IMR-90 (cell line): ENCODE results near the gene VWA8. TPM values are rescaled to one million over a fixed set of nuclear protein-coding genes. Genes with fewer than 3 reads are reported as not detected.

Experiments
- ATAC-seq: fragments of 200-7000 bp; cut with Tn5 transposase; 2 replicates; pipeline ENCODE4 v1.9.1; 2020; ENCODE audit warnings: low read depth, mild to moderate bottlenecking, moderate library complexity
- BruUV-seq: library from RNA; stranded (reverse); fragments of 400-500 nt; replicated peaks from 2 replicates; lab custom pipeline; 2021; lab: Mats Ljungman, UMichigan
- CTCF ChIA-PET: fragments of 300-600 bp; formaldehyde crosslinking; extraction: SDS; loops from one replicate; lab custom pipeline; 2021; ENCODE audit warnings: antibody characterized with exemption; lab: Yijun Ruan, JAX
- POLR2A ChIA-PET: fragments of 300-600 bp; sonication (Branson Sonifier 250); formaldehyde crosslinking; loops from one replicate; lab custom pipeline; 2022; ENCODE audit warnings: antibody characterized with exemption; ENCODE audit not compliant: unreplicated experiment; lab: Charles Lee
- DNase-seq: peaks from one replicate; pipeline ENCODE4 v3.0.0; 2013
- H2AFZ ChIP-seq: replicated peaks from 2 replicates; pipeline ENCODE3; 2013; ENCODE audit warnings: low read length, mild to moderate bottlenecking; ENCODE audit not compliant: poor library complexity
- H2AK5ac ChIP-seq: 2 replicates; pipeline ENCODE4 v1.6.1; 2013; ENCODE audit warnings: low read depth, low read length, inconsistent platforms
- H2AK9ac ChIP-seq: replicated peaks from 2 replicates; pipeline ENCODE3; 2013; ENCODE audit warnings: mild to moderate bottlenecking, low read depth, low read length, moderate library complexity; ENCODE audit not compliant: poor library complexity
- H2BK120ac ChIP-seq: 2 replicates; pipeline ENCODE4 v1.6.1; 2013; ENCODE audit warnings: low read depth, low read length, inconsistent platforms
- H2BK15ac ChIP-seq: 3 replicates; pipeline ENCODE4 v1.6.1; 2013; ENCODE audit warnings: low read depth, low read length, inconsistent platforms
- H2BK20ac ChIP-seq: 2 replicates; pipeline ENCODE4 v1.6.1; 2013; ENCODE audit warnings: low read depth, mild to moderate bottlenecking, inconsistent platforms, low read length, moderate library complexity
- H2BK5ac ChIP-seq: 2 replicates; pipeline ENCODE4 v1.6.1; 2013; ENCODE audit warnings: mild to moderate bottlenecking, low read depth, low read length, inconsistent platforms; ENCODE audit not compliant: poor library complexity, severe bottlenecking
- H3K14ac ChIP-seq: replicated peaks from 2 replicates; pipeline ENCODE4 v1.6.1; 2013; ENCODE audit warnings: low read depth, low read length, inconsistent platforms
- H3K18ac ChIP-seq: 2 replicates; pipeline ENCODE4 v1.6.1; 2013; ENCODE audit warnings: low read depth, low read length, control low read depth
- H3K23ac ChIP-seq: 2 replicates; pipeline ENCODE4 v1.6.1; 2013; ENCODE audit warnings: low read depth, low read length, inconsistent platforms
- H3K27ac ChIP-seq: 2 replicates; pipeline ENCODE4 v1.5.1; 2013; ENCODE audit warnings: mild to moderate bottlenecking, control low read depth, low read length; ENCODE audit not compliant: insufficient read depth
- H3K27me3 ChIP-seq: 2 replicates; pipeline ENCODE4 v1.6.1; 2013; ENCODE audit warnings: low read length; ENCODE audit not compliant: control insufficient read depth, insufficient read depth
- H3K36me3 ChIP-seq: 2 replicates; pipeline ENCODE4 v1.6.1; 2013; ENCODE audit warnings: low read length, mixed read lengths; ENCODE audit not compliant: control insufficient read depth, insufficient read depth
- H3K4ac ChIP-seq: 2 replicates; pipeline ENCODE4 v1.6.1; 2013; ENCODE audit warnings: low read depth, low read length, inconsistent platforms
- H3K4me1 ChIP-seq: 2 replicates; pipeline ENCODE4 v1.6.1; 2013; ENCODE audit warnings: low read length, mixed read lengths; ENCODE audit not compliant: control insufficient read depth, insufficient read depth
- H3K4me2 ChIP-seq: 2 replicates; pipeline ENCODE4 v1.6.1; 2013; ENCODE audit warnings: low read depth, mild to moderate bottlenecking, control low read depth, low read length, moderate library complexity
- H3K4me3 ChIP-seq: 2 replicates; pipeline ENCODE4 v1.5.1; 2013; ENCODE audit warnings: low read depth, mild to moderate bottlenecking, control low read depth, low read length, moderate library complexity; ENCODE audit not compliant: insufficient read depth
- H3K56ac ChIP-seq: 2 replicates; pipeline ENCODE4 v1.6.1; 2013; ENCODE audit warnings: low read length, inconsistent platforms; ENCODE audit not compliant: insufficient read depth; ENCODE audit errors: extremely low read depth
- H3K79me1 ChIP-seq, 2 experiments: 2 replicates each; pipeline ENCODE4 v1.6.1; 2013; ENCODE audit warnings: low read length in 2 of 2, inconsistent platforms in 1 of 2, low read depth in 1 of 2
- H3K9ac ChIP-seq: 2 replicates; pipeline ENCODE4 v1.6.1; 2013; ENCODE audit warnings: low read depth, low read length, control low read depth
- H3K9me1 ChIP-seq: 2 replicates; pipeline ENCODE4 v1.6.1; 2013; ENCODE audit warnings: low read length, inconsistent platforms; ENCODE audit not compliant: insufficient read depth
- H3K9me3 ChIP-seq: 2 replicates; pipeline ENCODE4 v1.6.1; 2013; ENCODE audit warnings: low read length; ENCODE audit not compliant: control insufficient read depth, insufficient read depth
- H4K20me1 ChIP-seq: 2 replicates; pipeline ENCODE4 v1.6.1; 2013; ENCODE audit warnings: low read length, inconsistent platforms; ENCODE audit not compliant: insufficient read depth
- H4K5ac ChIP-seq: 2 replicates; pipeline ENCODE4 v1.6.1; 2013; ENCODE audit warnings: mild to moderate bottlenecking, low read depth, low read length, control low read depth
- H4K8ac ChIP-seq, 2 experiments: 2 replicates each; pipeline ENCODE4 v1.6.1; 2013; ENCODE audit warnings: low read depth in 2 of 2, low read length in 2 of 2, control low read depth in 1 of 2, inconsistent platforms in 1 of 2
- H4K91ac ChIP-seq: 2 replicates; pipeline ENCODE4 v1.6.1; 2013; ENCODE audit warnings: low read depth, low read length, inconsistent platforms; ENCODE audit not compliant: insufficient read depth
- BHLHE40 ChIP-seq: fragments of 150-350 bp; IDR thresholded peaks from 2 replicates; pipeline ENCODE4 v1.6.1; 2016; ENCODE audit warnings: mild to moderate bottlenecking, low read depth, low read length
- CEBPB ChIP-seq: IDR thresholded peaks from 2 replicates; pipeline ENCODE4 v1.6.1; 2012; ENCODE audit warnings: low read depth, low read length, improper control_type of control experiment
- CHD1 ChIP-seq: IDR thresholded peaks from 2 replicates; pipeline ENCODE4 v1.6.1; 2012; ENCODE audit warnings: low read depth, low read length, improper control_type of control experiment
- CTCF ChIP-seq: conservative IDR thresholded peaks from 2 replicates; pipeline ENCODE4 v1.5.1; 2012; ENCODE audit warnings: mild to moderate bottlenecking, low read depth, low read length, improper control_type of control experiment
- ELK1 ChIP-seq: fragments of 150-350 bp; IDR thresholded peaks from 2 replicates; pipeline ENCODE4 v1.6.1; 2016; ENCODE audit warnings: low read depth, mild to moderate bottlenecking, low read length, moderate library complexity, borderline replicate concordance
- FOS ChIP-seq: fragments of 150-350 bp; IDR thresholded peaks from 2 replicates; pipeline ENCODE4 v1.6.1; 2016; ENCODE audit warnings: low read depth, low read length
- MAZ ChIP-seq: IDR thresholded peaks from 2 replicates; pipeline ENCODE4 v1.6.1; 2012; ENCODE audit warnings: low read depth, mild to moderate bottlenecking, low read length, improper control_type of control experiment, moderate library complexity, borderline replicate concordance
- MXI1 ChIP-seq: IDR thresholded peaks from 2 replicates; pipeline ENCODE4 v1.6.1; 2012; ENCODE audit warnings: low read depth, mild to moderate bottlenecking, low read length, moderate library complexity, borderline replicate concordance
- POLR2A ChIP-seq: IDR thresholded peaks from 2 replicates; pipeline ENCODE4 v1.6.1; 2012; ENCODE audit warnings: mild to moderate bottlenecking, low read depth, low read length
- RAD21 ChIP-seq: IDR thresholded peaks from 2 replicates; pipeline ENCODE4 v1.6.1; 2012; ENCODE audit warnings: low read length, improper control_type of control experiment
- RCOR1 ChIP-seq: IDR thresholded peaks from 2 replicates; pipeline ENCODE4 v1.6.1; 2012; ENCODE audit warnings: mild to moderate bottlenecking, low read length, improper control_type of control experiment; ENCODE audit not compliant: insufficient replicate concordance
- RFX5 ChIP-seq: IDR thresholded peaks from 2 replicates; pipeline ENCODE4 v1.8.0; 2012; ENCODE audit warnings: low read depth, mild to moderate bottlenecking, low read length, moderate library complexity
- SMC3 ChIP-seq: fragments of 150-350 bp; IDR thresholded peaks from 2 replicates; pipeline ENCODE4 v1.6.1; 2016; ENCODE audit warnings: low read depth, mild to moderate bottlenecking, antibody characterized with exemption, low read length, moderate library complexity
- WGBS, 2 experiments: methylation state at CpG; one replicate each; pipeline versions ENCODE4 v1.1.5 to v1.1.7; 2013; ENCODE audit warnings: missing lambda C conversion rate in 2 of 2; ENCODE audit not compliant: insufficient read length in 1 of 2; ENCODE audit errors: extremely low coverage in 2 of 2; 5-methylcytosine and 5-hydroxymethylcytosine counted together
- dilution Hi-C: fragments of 300-500 bp; cut with HindIII; formaldehyde crosslinking; loops from one replicate; pipeline ENCODE4 v1.14.3; 2018; ENCODE audit warnings: low sequenced_read_pairs; ENCODE audit not compliant: unreplicated experiment
- in situ Hi-C: fragments of 300-500 bp; cut with MboI; formaldehyde crosslinking; loops from 3 replicates; pipeline ENCODE4 v1.14.3; 2019; ENCODE audit warnings: low sequenced_read_pairs, inconsistent platforms, mixed read lengths
- intact Hi-C: fragments of 100-400 bp; cut with micrococcal nuclease; formaldehyde crosslinking; loops from 2 replicates; pipeline ENCODE4 v1.10.0; 2022
- polyA plus RNA-seq, 3 experiments: library from polyadenylated mRNA; depleted of rRNA; stranded (reverse); fragments of >200 nt; gene quantifications; 2 replicates each; pipeline ENCODE4 v1.2.3, GENCODE V29; 2012; ENCODE audit warnings: low replicate concordance in 1 of 3
- total RNA-seq: library from RNA; depleted of rRNA; stranded (reverse); fragments of >200 nt; gene quantifications from 2 replicates; pipeline ENCODE4 v1.2.3, GENCODE V29; 2012
- TF ChIP-seq, protein P1 (sequence below): fragments of 150-350 bp; IDR thresholded peaks from 2 replicates; pipeline ENCODE4 v1.6.1; 2017; ENCODE audit warnings: mild to moderate bottlenecking, antibody characterized with exemption, low read length, low read depth

VWA8 gene
- total and polyA plus RNA-seq, 2 of the 4 experiments (the other 2 are of a cell fraction): 5.9 to 18.3 TPM

GRCh38 chr13:42007844-42008243 is 46.9 kb upstream of the VWA8 start:
- no peak overlapping the region for H2BK5ac ChIP-seq
- H3K14ac ChIP-seq: no peak overlapping the region
- no peak overlapping the region for H2AK5ac ChIP-seq
- H3K9me3 ChIP-seq: no peaks in the 10 kb centered on the region
- H3K23ac ChIP-seq: no peak overlapping the region
- no peaks in the 10 kb centered on the region for H4K20me1 ChIP-seq
- H3K4me2 ChIP-seq: peak overlapping the region; percentile 31; the same call in 1 of the 2 replicates
- no peak overlapping the region for H4K8ac ChIP-seq
- POLR2A ChIA-PET: no interaction called here
- no peak overlapping the region for H2BK15ac ChIP-seq
- no peak overlapping the region for H4K91ac ChIP-seq
- no peak overlapping the region for H3K56ac ChIP-seq
- BruUV-seq: no TSS peak
- no peaks in the 10 kb centered on the region for H3K36me3 ChIP-seq
- CTCF ChIA-PET: no interaction called here
- WGBS, 2 experiments: no CpG with 5 or more reads among the region's 1 CpG
- no peak overlapping the region for H3K27ac ChIP-seq
- H3K9ac ChIP-seq: no peak overlapping the region
- no peak overlapping the region for H2BK120ac ChIP-seq
- ATAC-seq (peak; percentile 81), DNase-seq (peak; percentile 79)
- no peaks in the 10 kb centered on the region for H3K79me1 ChIP-seq
- H2BK20ac ChIP-seq: no peak overlapping the region
- no peaks in the 10 kb centered on the region for H3K4me1 ChIP-seq
- in situ Hi-C loops: no loop called here
- dilution Hi-C loops: no loop called here
- no peak overlapping the region for H3K4me3 ChIP-seq
- H2AFZ ChIP-seq: no peak overlapping the region
- TF ChIP-seq RAD21 (no peak), CEBPB (no peak), CHD1 (no peak), POLR2A (no peak), RCOR1 (no peak), MXI1 (no peak), RFX5 (no peak), SMC3 (no peak), CTCF (no peak), ELK1 (no peak), MAZ (no peak), FOS (no peak), BHLHE40 (no peak)
- TF ChIP-seq, protein P1, sequence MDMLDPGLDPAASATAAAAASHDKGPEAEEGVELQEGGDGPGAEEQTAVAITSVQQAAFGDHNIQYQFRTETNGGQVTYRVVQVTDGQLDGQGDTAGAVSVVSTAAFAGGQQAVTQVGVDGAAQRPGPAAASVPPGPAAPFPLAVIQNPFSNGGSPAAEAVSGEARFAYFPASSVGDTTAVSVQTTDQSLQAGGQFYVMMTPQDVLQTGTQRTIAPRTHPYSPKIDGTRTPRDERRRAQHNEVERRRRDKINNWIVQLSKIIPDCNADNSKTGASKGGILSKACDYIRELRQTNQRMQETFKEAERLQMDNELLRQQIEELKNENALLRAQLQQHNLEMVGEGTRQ: no peak
- no peaks in the 10 kb centered on the region for H3K27me3 ChIP-seq
- no peaks in the 10 kb centered on the region; the same call in 1 of the 2 replicates for H3K9me1 ChIP-seq
- intact Hi-C loops: no loop called here
- H4K5ac ChIP-seq: no peak overlapping the region
- H3K4ac ChIP-seq: no peak overlapping the region
- H2AK9ac ChIP-seq: no peak overlapping the region
- no peak overlapping the region; the same call in 1 of the 2 replicates for H3K18ac ChIP-seq
